ENCODE results near the gene C6orf132.

C6orf132 gene

DNA sequence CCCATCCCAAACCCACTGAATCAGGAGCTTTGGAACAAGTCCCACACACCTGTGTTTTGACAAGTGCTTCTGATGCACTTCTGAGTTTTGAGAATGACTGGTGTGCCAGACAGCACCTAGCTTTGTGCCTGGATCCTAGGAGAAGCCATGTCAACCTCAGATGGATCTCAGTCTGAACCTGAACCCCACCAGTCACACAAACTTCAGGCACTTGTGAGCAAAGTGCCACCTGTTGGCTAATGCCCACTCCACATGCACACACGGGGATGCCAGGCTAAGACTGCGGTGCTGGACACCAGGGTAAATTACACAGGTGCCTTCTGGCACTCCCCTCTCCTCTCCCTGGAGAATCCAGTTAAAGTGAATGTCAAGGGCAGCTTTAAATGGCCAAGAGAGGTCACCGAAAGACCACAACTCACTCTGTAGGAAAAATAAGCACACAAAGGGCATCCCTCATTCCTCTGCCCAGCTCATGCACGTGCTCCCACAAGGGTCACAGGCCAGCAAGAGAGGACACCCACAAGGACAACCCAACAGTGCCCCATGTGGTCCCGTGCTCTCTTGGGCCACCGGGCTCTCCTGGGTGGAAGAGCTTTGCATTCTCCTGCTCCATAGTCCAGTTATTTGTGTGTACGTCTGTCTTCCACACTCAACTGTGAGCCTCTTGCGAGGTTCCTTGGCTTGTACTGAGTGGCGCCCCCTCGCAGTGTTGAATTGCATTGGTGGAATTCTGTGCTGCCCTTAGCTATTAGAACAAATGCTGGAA is 46.5 kb downstream of the C6orf132 start:
- TF ChIP-seq ZNF274 (IDR thresholded peaks at IDR 0.05; ENCODE audit: low read depth, low read length): no peak
- H3K4me3 ChIP-seq (ENCODE audit: low read length): no peak overlapping the region

DNA sequence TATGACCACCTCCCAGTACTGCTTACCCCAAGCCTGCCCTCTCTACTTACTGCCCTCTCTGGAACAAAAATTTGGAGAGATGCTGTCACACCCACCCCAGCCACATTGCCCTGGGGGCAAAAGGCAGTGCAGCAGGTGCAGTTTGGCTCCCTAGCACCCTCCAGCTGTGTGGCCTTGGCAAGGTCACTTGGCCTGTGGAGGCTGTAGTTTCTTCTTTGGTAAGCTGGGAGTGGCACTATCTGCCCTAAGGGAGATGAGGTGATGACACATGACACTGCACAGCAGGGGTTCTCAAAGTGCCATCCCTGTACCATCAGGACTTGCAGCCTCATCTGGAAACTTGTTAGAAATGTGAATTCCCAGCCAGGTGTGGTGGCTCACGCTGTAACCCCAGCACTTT is 47.3 kb downstream of the C6orf132 start:
- TF ChIP-seq ZNF274 (IDR thresholded peaks at IDR 0.05; ENCODE audit: low read depth, low read length): no peak
- H3K4me3 ChIP-seq (ENCODE audit: low read length): no peak overlapping the region

GRCh38 chr6:42093582-42094329 is 48.7 kb downstream of the C6orf132 start:
- no peak for TF ChIP-seq ZNF274 (IDR thresholded peaks at IDR 0.05; ENCODE audit: low read depth, low read length)
- H3K4me3 ChIP-seq (ENCODE audit: low read length): no peak overlapping the region

- H3K4me3 ChIP-seq (ENCODE audit: low read length): no peak overlapping the region
- TF ChIP-seq ZNF274 (IDR thresholded peaks at IDR 0.05; ENCODE audit: low read depth, low read length): no peak
Measured at GRCh38 chr6:42091718-42092023, 50.7 kb downstream of the C6orf132 start.

DNA sequence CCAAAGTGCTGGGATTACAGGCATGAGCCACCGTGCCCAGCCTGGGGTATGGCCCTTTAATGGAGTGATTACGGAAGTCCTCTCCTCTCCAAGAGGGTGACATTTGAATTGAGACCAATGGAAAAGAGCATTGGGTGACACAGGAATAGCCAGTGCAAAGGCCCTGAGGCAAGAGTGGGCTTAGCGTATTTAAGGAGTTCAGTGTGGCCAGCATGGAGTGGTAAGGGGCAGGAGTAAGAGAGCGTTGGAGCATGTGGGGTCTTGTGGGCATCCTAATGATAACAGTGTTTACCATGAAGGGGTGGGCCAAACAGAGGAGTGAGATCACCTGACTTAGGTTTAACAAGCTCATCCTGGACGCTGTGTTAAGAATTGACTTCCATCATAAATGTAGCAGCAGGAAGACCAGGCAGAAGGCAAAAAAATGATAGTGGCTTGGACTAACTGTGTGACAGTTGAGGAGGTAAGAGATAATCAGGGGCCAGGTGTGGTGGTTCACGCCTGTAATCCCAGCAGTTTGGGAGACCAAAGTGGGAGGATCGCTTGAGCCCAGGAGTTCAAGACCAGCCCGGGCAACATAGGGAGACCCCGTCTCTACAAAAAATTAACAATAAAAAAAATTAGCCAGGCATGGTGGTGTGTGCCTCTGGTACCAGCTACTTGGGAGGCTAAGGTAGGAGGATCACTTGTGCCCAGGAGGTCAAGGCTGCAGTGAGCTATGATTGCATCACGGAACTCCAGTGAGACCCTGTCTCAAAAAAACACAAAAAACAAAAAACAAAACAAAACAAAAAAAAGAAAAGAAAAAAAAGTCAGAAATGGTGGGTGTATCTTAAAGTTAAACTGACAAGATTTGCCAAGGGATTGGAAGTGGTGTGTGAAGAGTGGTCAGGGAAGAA is 51.4 kb downstream of the C6orf132 start:
- H3K4me3 ChIP-seq (ENCODE audit: low read length): no peak overlapping the region
- no peak for TF ChIP-seq ZNF274 (IDR thresholded peaks at IDR 0.05; ENCODE audit: low read depth, low read length)

DNA sequence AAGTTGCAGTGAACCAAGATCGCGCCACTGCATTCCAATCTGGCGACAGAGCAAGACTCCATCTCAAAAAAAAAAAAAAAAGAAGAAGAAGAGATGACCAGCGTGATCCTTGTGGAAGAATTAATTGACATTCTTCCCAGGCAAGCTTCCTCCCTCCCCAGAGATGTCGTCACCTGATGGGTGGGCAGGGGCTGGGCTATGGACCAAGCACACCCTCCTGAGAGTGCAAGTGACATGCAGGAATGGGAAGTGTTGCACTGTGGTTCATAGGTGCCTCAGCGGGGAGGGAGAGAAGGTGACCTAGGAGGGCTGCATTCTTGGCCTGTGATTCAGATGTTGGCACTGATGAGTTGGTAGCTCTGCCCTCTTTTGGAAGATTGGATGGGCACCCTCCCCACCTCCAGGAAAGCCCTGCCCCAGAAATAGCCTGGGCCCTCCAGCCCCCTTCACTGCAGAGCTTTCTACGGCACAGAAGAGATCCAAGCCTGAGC is 54.3 kb downstream of the C6orf132 start:
- TF ChIP-seq ZNF274 (IDR thresholded peaks at IDR 0.05; ENCODE audit: low read depth, low read length): no peak
- H3K4me3 ChIP-seq (ENCODE audit: low read length): no peak overlapping the region

DNA sequence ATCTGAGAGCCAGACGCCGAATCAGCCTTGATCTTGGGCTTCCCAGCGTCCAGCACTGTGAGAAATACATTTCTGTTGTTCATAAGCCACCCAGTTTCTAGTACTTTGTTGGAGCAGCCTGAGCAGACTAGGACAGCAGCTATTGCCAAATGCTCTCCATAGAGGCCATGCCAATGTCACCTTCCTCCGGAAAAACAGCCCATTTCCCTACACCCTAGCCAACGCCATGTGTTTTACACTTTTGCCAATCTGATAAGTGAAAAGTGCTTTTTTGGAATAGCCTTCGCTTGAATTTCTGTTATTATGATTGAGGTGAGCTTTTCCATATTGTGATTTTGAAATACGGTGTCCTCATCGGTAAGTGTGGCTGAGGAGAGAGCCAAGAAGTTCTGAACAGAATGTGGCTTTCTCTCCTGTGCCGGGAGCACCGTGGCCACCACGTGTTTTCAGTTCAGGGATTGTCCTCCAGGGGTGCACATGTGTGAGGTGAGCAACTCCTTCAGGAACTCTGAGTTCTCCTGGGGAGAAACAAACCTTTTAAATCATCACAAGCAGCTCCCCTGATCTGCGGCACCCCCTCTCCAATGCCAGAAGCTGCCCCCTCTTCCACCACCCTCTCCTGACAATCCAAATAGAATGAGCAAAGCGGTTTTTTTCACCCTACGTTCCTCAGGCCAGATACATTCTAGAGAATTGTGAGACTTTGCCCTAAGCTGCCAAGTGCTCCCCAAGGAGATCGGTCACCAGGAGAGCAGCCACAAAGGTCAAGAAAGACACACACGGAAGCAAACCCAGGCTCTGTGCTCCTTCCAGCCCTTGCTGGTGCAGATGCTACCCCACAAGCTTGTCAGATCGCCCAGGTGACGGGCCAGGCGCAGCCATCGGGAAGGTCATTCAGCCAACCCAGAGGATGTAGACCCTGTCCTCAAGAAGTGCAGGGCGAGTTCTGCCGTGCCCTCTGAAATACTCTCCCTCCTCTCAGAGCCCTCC is 56.1 kb downstream of the C6orf132 start:
- H3K4me3 ChIP-seq (ENCODE audit: low read length): no peak overlapping the region
- no peak for TF ChIP-seq ZNF274 (IDR thresholded peaks at IDR 0.05; ENCODE audit: low read depth, low read length)

DNA sequence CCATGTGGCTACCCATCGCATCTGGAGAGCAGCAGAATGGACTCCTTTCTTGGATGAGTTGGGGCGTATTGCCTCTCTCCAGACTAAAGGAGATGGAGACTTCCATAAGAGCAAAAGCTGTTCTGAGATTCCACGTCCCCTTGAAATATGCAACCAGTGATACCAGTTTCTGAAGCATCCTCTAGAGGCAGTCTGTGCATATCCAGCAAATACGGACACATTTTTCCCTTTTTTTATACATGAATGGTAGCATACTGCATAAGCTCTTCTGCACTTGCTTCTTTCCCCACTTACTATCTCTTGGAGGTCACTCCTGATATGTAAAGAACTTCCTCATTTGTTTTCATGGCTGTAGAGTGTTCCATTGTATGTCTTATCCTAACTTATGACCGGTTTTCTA is 57.5 kb downstream of the C6orf132 start:
- no peak for TF ChIP-seq ZNF274 (IDR thresholded peaks at IDR 0.05; ENCODE audit: low read depth, low read length)
- no peak overlapping the region for H3K4me3 ChIP-seq (ENCODE audit: low read length)

GRCh38 chr6:42083530-42083929 is 58.9 kb downstream of the C6orf132 start:
- TF ChIP-seq ZNF274 (IDR thresholded peaks at IDR 0.05; ENCODE audit: low read depth, low read length): no peak
- no peak overlapping the region for H3K4me3 ChIP-seq (ENCODE audit: low read length)

- H3K4me3 ChIP-seq (ENCODE audit: low read length): no peak overlapping the region
- no peak for TF ChIP-seq ZNF274 (IDR thresholded peaks at IDR 0.05; ENCODE audit: low read depth, low read length)
Measured at GRCh38 chr6:42079941-42080464, 62.4 kb downstream of the C6orf132 start.

DNA sequence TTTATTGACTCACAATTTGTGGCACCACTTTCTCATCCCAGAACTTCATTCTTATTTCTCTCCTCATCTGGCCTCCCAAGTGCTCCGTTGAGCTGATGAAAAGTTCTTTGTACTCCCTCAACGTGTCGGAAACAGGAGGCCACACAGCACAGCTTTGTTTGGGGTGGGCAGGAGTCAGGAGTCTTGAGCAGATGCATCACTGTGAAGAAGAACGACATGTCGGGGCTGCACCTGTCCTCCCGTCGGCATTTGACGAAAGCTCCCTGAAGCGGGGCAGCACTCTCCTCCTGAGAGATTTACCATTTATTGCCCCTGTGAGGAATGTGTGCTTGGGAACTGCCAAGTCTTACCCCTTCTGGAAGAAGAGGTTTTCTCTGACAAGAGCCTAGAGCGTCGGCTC is 64.0 kb downstream of the C6orf132 start:
- H3K4me3 ChIP-seq (ENCODE audit: low read length): no peak overlapping the region
- no peak for TF ChIP-seq ZNF274 (IDR thresholded peaks at IDR 0.05; ENCODE audit: low read depth, low read length)

GRCh38 chr6:42075159-42075838 is 67.1 kb downstream of the C6orf132 start:
- H3K4me3 ChIP-seq (ENCODE audit: low read length): no peak overlapping the region
- no peak for TF ChIP-seq ZNF274 (IDR thresholded peaks at IDR 0.05; ENCODE audit: low read depth, low read length)

Data from GM08714 (cell line).